Measurements from ENCODE around the gene TMEM59L. TPM values are rescaled to one million over a fixed set of nuclear protein-coding genes. Genes with fewer than 3 reads are reported as not detected.

The TMEM59L gene
- total RNA-seq, 1 donor from 2014 or later, result not detected

- no peak overlapping the region for H3K27ac Mint-ChIP-seq
Measured at GRCh38 chr19:18633321-18633720, 20.7 kb downstream of the TMEM59L start.

GRCh38 chr19:18634612-18635297 lies 22.1 kb downstream of the TMEM59L start:
- Mint-ChIP-seq H3K4me3 (no peak overlapping the region), H3K36me3 (ENCODE audit: low read depth) (peaks cover 3% of the 10 kb centered on the region), H3K27ac (no peak overlapping the region), H3K4me1 (peaks cover 22% of the 10 kb centered on the region), H3K27me3 (peaks cover 12% of the 10 kb centered on the region), H3K9me3 (no peaks in the 10 kb centered on the region)
- peak; percentile 66 for DNase-seq
- intact Hi-C loops (cut with micrococcal nuclease), result loop anchor here (5.0 kb wide), 1 partner anchor 37 kb away; no protein-coding TSS in a partner anchor

More at GRCh38 chr19:18633321-18633720, 20.7 kb downstream of the TMEM59L start:
- intact Hi-C loops (cut with micrococcal nuclease), result no loop called here
- Mint-ChIP-seq H3K27me3 (peaks cover 13% of the 10 kb centered on the region), H3K4me3 (no peak overlapping the region), H3K4me1 (peaks cover 22% of the 10 kb centered on the region), H3K9me3 (no peaks in the 10 kb centered on the region), H3K36me3 (ENCODE audit: low read depth) (peaks cover 1% of the 10 kb centered on the region)
- DNase-seq, result no peak

- intact Hi-C loops (cut with micrococcal nuclease), result loop anchor here (1.0 to 5.0 kb wide), 5 partner anchors 39 to 296 kb away; partner anchors contain the start of genes COPE, DDX49 and ELL
Measured at GRCh38 chr19:18635831-18636182, 23.1 kb downstream of the TMEM59L start.

GRCh38 chr19:18636183-18636968 lies 23.7 kb downstream of the TMEM59L start:
- Mint-ChIP-seq H3K27me3 (peaks cover 9% of the 10 kb centered on the region), H3K4me1 (peaks cover 22% of the 10 kb centered on the region)
- intact Hi-C loops (cut with micrococcal nuclease), result loop anchor here (1.0 to 5.0 kb wide), 5 partner anchors 39 to 296 kb away; partner anchors contain the start of genes COPE, DDX49 and ELL

More at GRCh38 chr19:18635831-18636182, 23.1 kb downstream of the TMEM59L start:
- Mint-ChIP-seq H3K27me3 (peaks cover 9% of the 10 kb centered on the region), H3K9me3 (no peaks in the 10 kb centered on the region), H3K4me3 (peak overlapping the region; percentile 99), H3K36me3 (ENCODE audit: low read depth) (peaks cover 3% of the 10 kb centered on the region), H3K27ac (peak overlapping the region; percentile 93), H3K4me1 (peaks cover 22% of the 10 kb centered on the region)
- DNase-seq, result no peak

GRCh38 chr19:18636969-18637629 lies 24.4 kb downstream of the TMEM59L start, which contains the start of gene KLHL26:
Gene KLHL26 (plus strand): TSS chr19:18637028. CDS start chr19:18637055, 27 bp downstream.
- H3K36me3 Mint-ChIP-seq (ENCODE audit: low read depth), result peaks cover 3% of the 10 kb centered on the region
- peaks cover 9% of the 10 kb centered on the region for H3K27me3 Mint-ChIP-seq
- peak; percentile 65 for DNase-seq
- H3K27ac Mint-ChIP-seq, result peak within 1 kb of the TSS; percentile 93
- H3K9me3 Mint-ChIP-seq, result no peaks in the 10 kb centered on the region
- H3K4me1 Mint-ChIP-seq, result peaks cover 22% of the 10 kb centered on the region
- H3K4me3 Mint-ChIP-seq, result peak within 1 kb of the TSS; percentile 99
- intact Hi-C loops (cut with micrococcal nuclease), result loop anchor here (1.0 to 5.0 kb wide), 5 partner anchors 40 to 295 kb away; partner anchors contain the start of genes COPE, DDX49 and ELL

More at GRCh38 chr19:18636183-18636968, 23.7 kb downstream of the TMEM59L start:
- Mint-ChIP-seq H3K4me3 (peak overlapping the region; percentile 99), H3K36me3 (ENCODE audit: low read depth) (peaks cover 3% of the 10 kb centered on the region), H3K27ac (peak overlapping the region; percentile 93), H3K9me3 (no peaks in the 10 kb centered on the region)
- DNase-seq, result peak; percentile 100

GRCh38 chr19:18637673-18638630 lies 25.3 kb downstream of the TMEM59L start:
- Mint-ChIP-seq H3K27ac (peak overlapping the region; percentile 76), H3K36me3 (ENCODE audit: low read depth) (peaks cover 3% of the 10 kb centered on the region), H3K9me3 (no peaks in the 10 kb centered on the region), H3K4me1 (peaks cover 22% of the 10 kb centered on the region), H3K4me3 (peak overlapping the region; percentile 99), H3K27me3 (peaks cover 9% of the 10 kb centered on the region)
- intact Hi-C loops (cut with micrococcal nuclease), result loop anchor here (5.0 kb wide), 1 partner anchor 41 kb away; no protein-coding TSS in a partner anchor
- peak; percentile 62 for DNase-seq

GRCh38 chr19:18639706-18640243 lies 27.1 kb downstream of the TMEM59L start:
- Mint-ChIP-seq H3K27me3 (peaks cover 2% of the 10 kb centered on the region), H3K4me3 (no peak overlapping the region), H3K4me1 (peaks cover 26% of the 10 kb centered on the region), H3K9me3 (no peaks in the 10 kb centered on the region), H3K27ac (no peak overlapping the region), H3K36me3 (ENCODE audit: low read depth) (peaks cover 7% of the 10 kb centered on the region)
- DNase-seq, result no peak
- intact Hi-C loops (cut with micrococcal nuclease), result loop anchor here (5.0 kb wide), 1 partner anchor 42 kb away; no protein-coding TSS in a partner anchor

GRCh38 chr19:18644196-18645034 lies 31.7 kb downstream of the TMEM59L start:
- intact Hi-C loops (cut with micrococcal nuclease), result no loop called here
- H3K4me3 Mint-ChIP-seq, result no peak overlapping the region
- no peak overlapping the region for H3K27ac Mint-ChIP-seq
- DNase-seq, result no peak
- H3K4me1 Mint-ChIP-seq, result peaks cover 3% of the 10 kb centered on the region
- no peaks in the 10 kb centered on the region for H3K9me3 Mint-ChIP-seq
- H3K36me3 Mint-ChIP-seq (ENCODE audit: low read depth), result peaks cover 6% of the 10 kb centered on the region
- H3K27me3 Mint-ChIP-seq, result no peaks in the 10 kb centered on the region

- intact Hi-C loops (cut with micrococcal nuclease), result no loop called here
- Mint-ChIP-seq H3K27ac (no peak overlapping the region), H3K27me3 (no peaks in the 10 kb centered on the region), H3K9me3 (no peaks in the 10 kb centered on the region), H3K4me1 (peaks cover 3% of the 10 kb centered on the region), H3K4me3 (no peak overlapping the region), H3K36me3 (ENCODE audit: low read depth) (peaks cover 5% of the 10 kb centered on the region)
- DNase-seq, result no peak
Measured at GRCh38 chr19:18645035-18645511, 32.4 kb downstream of the TMEM59L start.

- no peak overlapping the region for H3K27ac Mint-ChIP-seq
- peaks cover 5% of the 10 kb centered on the region for H3K36me3 Mint-ChIP-seq (ENCODE audit: low read depth)
- DNase-seq, result no peak
- H3K4me3 Mint-ChIP-seq, result no peak overlapping the region
- no peaks in the 10 kb centered on the region for H3K9me3 Mint-ChIP-seq
- intact Hi-C loops (cut with micrococcal nuclease), result no loop called here
- no peaks in the 10 kb centered on the region for H3K27me3 Mint-ChIP-seq
- peaks cover 3% of the 10 kb centered on the region for H3K4me1 Mint-ChIP-seq
Measured at GRCh38 chr19:18646535-18647370, 34.1 kb downstream of the TMEM59L start.

- intact Hi-C loops (cut with micrococcal nuclease), result no loop called here
- H3K4me1 Mint-ChIP-seq, result peaks cover 3% of the 10 kb centered on the region
- peaks cover 5% of the 10 kb centered on the region for H3K36me3 Mint-ChIP-seq (ENCODE audit: low read depth)
- H3K27ac Mint-ChIP-seq, result no peak overlapping the region
- no peak overlapping the region for H3K4me3 Mint-ChIP-seq
- H3K9me3 Mint-ChIP-seq, result no peaks in the 10 kb centered on the region
- no peak for DNase-seq
- no peaks in the 10 kb centered on the region for H3K27me3 Mint-ChIP-seq
Measured at GRCh38 chr19:18647371-18647767, 34.7 kb downstream of the TMEM59L start.
